Ovary (tissue), 9 donors: Measurements from ENCODE around the gene BMERB1. TPM values are rescaled to one million over a fixed set of nuclear protein-coding genes. Genes with fewer than 3 reads are reported as not detected.
"Not testable (repeated sequence)": the region's sequence is repeated elsewhere in the genome, so short reads cannot be mapped to it uniquely, and the experiment has no call there.

Experiments used
- DNase-seq, 5 donors: peaks; one replicate each; pipeline ENCODE4 v3.0.0-alpha.2; 2019 to 2020
- H3K27ac ChIP-seq, 2 donors: fragments of 200-600 bp; one replicate each; pipeline versions ENCODE4 v1.5.1 to v1.8.0; 2019 to 2022
- H3K27me3 ChIP-seq: fragments of 200-600 bp; one replicate; pipeline ENCODE4 v1.8.0; 2022
- H3K36me3 ChIP-seq: fragments of 200-600 bp; sonication (generic); one replicate; pipeline ENCODE4 v1.5.1; 2019
- H3K4me1 ChIP-seq: one replicate; pipeline ENCODE4 v1.8.1; 2013; ENCODE audit warnings: mild to moderate bottlenecking, moderate library complexity; ENCODE audit not compliant: insufficient read depth
- H3K4me3 ChIP-seq: fragments of 200-600 bp; sonication (generic); one replicate; pipeline ENCODE4 v1.5.1; 2017
- H3K9me3 ChIP-seq, 2 donors: fragments of 200-600 bp in 1 of 2; sonication (generic) in 1 of 2; one replicate each; pipeline versions ENCODE4 v1.5.1 to v1.8.1; 2013 to 2019; ENCODE audit warnings: mild to moderate bottlenecking in 1 of 2, moderate library complexity in 1 of 2
- EP300 ChIP-seq: sonication (generic); formaldehyde crosslinking; IDR thresholded peaks from one replicate; pipeline ENCODE4 v1.6.1; 2017; ENCODE audit warnings: antibody characterized with exemption
- POLR2A ChIP-seq: fragments of 450-650 bp; IDR thresholded peaks from one replicate; pipeline ENCODE4 v1.6.1; 2017; ENCODE audit warnings: antibody characterized with exemption, mild to moderate bottlenecking, moderate library complexity
- WGBS, 3 donors: extraction: QIAGEN DNeasy Blood & Tissue Kit in 1 of 3; methylation state at CpG; one replicate each; pipeline versions ENCODE4 v1.1.5 to v1.1.7; 2013 to 2017; 5-methylcytosine and 5-hydroxymethylcytosine counted together
- intact Hi-C, 4 donors: fragments of 100-400 bp; cut with DNase I; formaldehyde crosslinking; loops; one replicate each; pipeline versions ENCODE4 v1.11.0 to v1.15.1; 2022 to 2023
- polyA plus RNA-seq, 2 donors: library from polyadenylated mRNA; stranded (reverse); fragments of 200-250 nt in 1 of 2; fragments of 350-450 nt in 1 of 2; fragmentation: Illumina TruSeq in 1 of 2; extraction: RNeasy Lipid Tissue Mini Kit (QIAGEN cat#74804) in 1 of 2; gene quantifications; one replicate each; pipeline ENCODE4 v1.2.3, GENCODE V29; 2013 to 2014
- total RNA-seq, 7 donors: library from RNA; depleted of rRNA in 2 of 7; stranded (reverse); fragments of >200 nt in 2 of 7; fragmentation: NEBNext Ultra II Directional in 3 of 7; extraction: Animal tissue kit (Norgen Biotek cat#: 25700) in 3 of 7; gene quantifications; one replicate each; pipeline versions ENCODE4 v1.1.0 to v1.2.4, GENCODE V29; 2016 to 2023
- TF ChIP-seq, protein P1 (sequence below), 3 donors: fragments of 450-650 bp in 2 of 3; fragments of 200-600 bp in 1 of 3; IDR thresholded peaks; one replicate each; pipeline versions ENCODE4 v1.5.1 to v1.8.0; 2016 to 2022; ENCODE audit warnings: antibody characterized with exemption in 3 of 3, mild to moderate bottlenecking in 1 of 3
- donor health status: DM: no; HTN: no; CAD: no; lungs with moderate emphysema.
- donor health status: DM: no; HTN: no; CAD: no.
- donor health status: Bipolar disorder and iron deficiency.
- donor health status: DM: yes; HTN: yes; CAD: no.
- donor health status: DM: no; HTN: no; CAD: no.
- donor health status: DM: yes; HTN: yes; CAD: no.

BMERB1 gene
- total and polyA plus RNA-seq, 9 donors: 22.6 to 77.5 (median 65.2) TPM

GRCh38 chr16:15451098-15451731, 16.8 kb downstream of the BMERB1 start:
- no peak overlapping the region for H3K4me3 ChIP-seq
- H3K27me3 ChIP-seq: no peaks in the 10 kb centered on the region
- H3K27ac ChIP-seq: no peak overlapping the region
- no peak for TF ChIP-seq POLR2A
- TF ChIP-seq EP300: no peak
- TF ChIP-seq, protein P1, sequence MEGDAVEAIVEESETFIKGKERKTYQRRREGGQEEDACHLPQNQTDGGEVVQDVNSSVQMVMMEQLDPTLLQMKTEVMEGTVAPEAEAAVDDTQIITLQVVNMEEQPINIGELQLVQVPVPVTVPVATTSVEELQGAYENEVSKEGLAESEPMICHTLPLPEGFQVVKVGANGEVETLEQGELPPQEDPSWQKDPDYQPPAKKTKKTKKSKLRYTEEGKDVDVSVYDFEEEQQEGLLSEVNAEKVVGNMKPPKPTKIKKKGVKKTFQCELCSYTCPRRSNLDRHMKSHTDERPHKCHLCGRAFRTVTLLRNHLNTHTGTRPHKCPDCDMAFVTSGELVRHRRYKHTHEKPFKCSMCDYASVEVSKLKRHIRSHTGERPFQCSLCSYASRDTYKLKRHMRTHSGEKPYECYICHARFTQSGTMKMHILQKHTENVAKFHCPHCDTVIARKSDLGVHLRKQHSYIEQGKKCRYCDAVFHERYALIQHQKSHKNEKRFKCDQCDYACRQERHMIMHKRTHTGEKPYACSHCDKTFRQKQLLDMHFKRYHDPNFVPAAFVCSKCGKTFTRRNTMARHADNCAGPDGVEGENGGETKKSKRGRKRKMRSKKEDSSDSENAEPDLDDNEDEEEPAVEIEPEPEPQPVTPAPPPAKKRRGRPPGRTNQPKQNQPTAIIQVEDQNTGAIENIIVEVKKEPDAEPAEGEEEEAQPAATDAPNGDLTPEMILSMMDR (IDR thresholded peaks at IDR 0.05): no peak
- whole genome bisulfite sequencing, 3 donors: 83 to 86% (median 86%) methylated on average over 10 of the region's 10 CpGs
- DNase-seq: no peak
- intact Hi-C loops: no loop called here
- H3K4me1 ChIP-seq: peaks cover 6% of the 10 kb centered on the region
- no peaks in the 10 kb centered on the region for H3K9me3 ChIP-seq
- no peaks in the 10 kb centered on the region for H3K36me3 ChIP-seq

- no peaks in the 10 kb centered on the region for H3K9me3 ChIP-seq
- intact Hi-C loops: no loop called here
- H3K36me3 ChIP-seq: no peaks in the 10 kb centered on the region
- TF ChIP-seq POLR2A: no peak
- no peak for TF ChIP-seq EP300
- TF ChIP-seq, protein P1 (IDR thresholded peaks at IDR 0.05): no peak
- no peak overlapping the region for H3K4me3 ChIP-seq
- H3K27ac ChIP-seq: no peak overlapping the region
- 54 to 69% (median 55%) methylated on average over 8 of the region's 8 CpGs for WGBS, 3 donors
- DNase-seq: no peak
- peaks cover 6% of the 10 kb centered on the region for H3K4me1 ChIP-seq
- no peaks in the 10 kb centered on the region for H3K27me3 ChIP-seq
Observed at GRCh38 chr16:15452246-15452855, 18.0 kb downstream of the BMERB1 start.

- DNase-seq, H3K36me3 ChIP-seq, H3K27me3 ChIP-seq, H3K4me1 ChIP-seq, H3K27ac ChIP-seq, intact Hi-C loops, H3K9me3 ChIP-seq, H3K4me3 ChIP-seq: not testable (repeated sequence)
- 88 to 95% (median 91%) methylated on average over 7 of the region's 7 CpGs for WGBS, 3 donors
Observed at GRCh38 chr16:15453296-15453695, 18.9 kb downstream of the BMERB1 start.

- H3K27ac ChIP-seq, intact Hi-C loops, H3K36me3 ChIP-seq, H3K4me1 ChIP-seq, H3K4me3 ChIP-seq, H3K9me3 ChIP-seq, H3K27me3 ChIP-seq, DNase-seq: not testable (repeated sequence)
- 94 to 96% (median 94%) methylated on average over 11 of the region's 11 CpGs for WGBS, 3 donors
Observed at GRCh38 chr16:15454933-15455332, 20.5 kb downstream of the BMERB1 start.

DNA sequence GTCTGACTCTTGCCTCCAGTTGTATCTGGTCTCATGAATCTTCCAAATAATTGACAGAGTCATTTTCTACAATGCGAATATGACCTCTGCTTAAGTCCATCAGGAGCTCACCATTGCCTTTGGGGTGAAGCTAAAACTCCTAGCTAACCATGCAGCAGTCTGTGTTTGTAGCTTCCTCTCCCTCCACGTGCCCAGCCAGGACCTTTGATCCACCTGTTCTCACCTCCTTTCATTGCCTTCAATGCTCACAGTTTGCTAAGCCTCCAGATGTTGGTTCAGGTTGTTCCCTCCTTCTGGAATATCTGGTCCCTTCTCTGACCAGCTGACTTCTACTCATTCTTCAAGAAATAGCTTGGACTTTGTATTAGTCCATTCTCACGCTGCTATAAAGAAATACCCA, 23.0 kb downstream of the BMERB1 start:
- WGBS, 3 donors: 94 to 95% (median 94%) methylated on average over 3 of the region's 3 CpGs
- intact Hi-C loops: no loop called here
- no peaks in the 10 kb centered on the region for H3K36me3 ChIP-seq
- no peaks in the 10 kb centered on the region for H3K27me3 ChIP-seq
- no peak overlapping the region for H3K27ac ChIP-seq
- peaks cover under 1% of the 10 kb centered on the region for H3K4me1 ChIP-seq
- TF ChIP-seq, protein P1 (IDR thresholded peaks at IDR 0.05): no peak
- TF ChIP-seq EP300: no peak
- no peak for TF ChIP-seq POLR2A
- H3K4me3 ChIP-seq: no peak overlapping the region
- no peak for DNase-seq
- H3K9me3 ChIP-seq: no peaks in the 10 kb centered on the region
